GM12891 (cell line): ENCODE measurements around the gene HIPK2.

Experiments
- DNase-seq: peaks from one replicate; pipeline ENCODE4 v3.0.0; 2011; ENCODE audit warnings: low spot score; ENCODE audit not compliant: insufficient read length
- FAIRE-seq: peaks from 2 replicates; lab custom pipeline; 2011; peaks lifted over from hg19 to GRCh38; lab: Jason Lieb, UNC
- PAX5 ChIP-seq: IDR thresholded peaks from 2 replicates; pipeline ENCODE4 v1.6.1; 2011; ENCODE audit warnings: low read length, moderate library complexity, mild to moderate bottlenecking; ENCODE audit not compliant: insufficient read depth, severe bottlenecking
- POLR2A ChIP-seq: IDR thresholded peaks from 2 replicates; pipeline ENCODE4 v1.6.1; 2011; ENCODE audit warnings: low read depth, low read length, control low read depth
- POLR2AphosphoS5 ChIP-seq: IDR thresholded peaks from 2 replicates; pipeline ENCODE4 v1.6.1; 2011; ENCODE audit warnings: low read depth, low read length, control low read depth
- POU2F2 ChIP-seq: IDR thresholded peaks from 2 replicates; pipeline ENCODE4 v1.6.1; 2011; ENCODE audit warnings: low read depth, mild to moderate bottlenecking, control low read depth, low read length, moderate library complexity
- SPI1 ChIP-seq: IDR thresholded peaks from 2 replicates; pipeline ENCODE4 v1.6.1; 2011; ENCODE audit warnings: low read depth, low read length, control low read depth
- TAF1 ChIP-seq: IDR thresholded peaks from 2 replicates; pipeline ENCODE4 v1.6.1; 2011; ENCODE audit warnings: low read depth, low read length, control low read depth

HIPK2 gene

GRCh38 chr7:139745678-139746143, 32.1 kb downstream of the HIPK2 start:
- no peak for FAIRE-seq
- no peak for DNase-seq
- TF ChIP-seq TAF1 (no peak), SPI1 (no peak), POU2F2 (no peak), POLR2A (no peak), POLR2AphosphoS5 (no peak; the same call in 1 of the 2 replicates), PAX5 (no peak)

GRCh38 chr7:139744768-139745677, 32.8 kb downstream of the HIPK2 start:
- no peak for TF ChIP-seq POLR2AphosphoS5
- no peak for TF ChIP-seq POU2F2
- no peak for TF ChIP-seq POLR2A
- TF ChIP-seq PAX5: no peak
- TF ChIP-seq TAF1: no peak
- no peak for DNase-seq
- FAIRE-seq: peak; percentile 20

DNA sequence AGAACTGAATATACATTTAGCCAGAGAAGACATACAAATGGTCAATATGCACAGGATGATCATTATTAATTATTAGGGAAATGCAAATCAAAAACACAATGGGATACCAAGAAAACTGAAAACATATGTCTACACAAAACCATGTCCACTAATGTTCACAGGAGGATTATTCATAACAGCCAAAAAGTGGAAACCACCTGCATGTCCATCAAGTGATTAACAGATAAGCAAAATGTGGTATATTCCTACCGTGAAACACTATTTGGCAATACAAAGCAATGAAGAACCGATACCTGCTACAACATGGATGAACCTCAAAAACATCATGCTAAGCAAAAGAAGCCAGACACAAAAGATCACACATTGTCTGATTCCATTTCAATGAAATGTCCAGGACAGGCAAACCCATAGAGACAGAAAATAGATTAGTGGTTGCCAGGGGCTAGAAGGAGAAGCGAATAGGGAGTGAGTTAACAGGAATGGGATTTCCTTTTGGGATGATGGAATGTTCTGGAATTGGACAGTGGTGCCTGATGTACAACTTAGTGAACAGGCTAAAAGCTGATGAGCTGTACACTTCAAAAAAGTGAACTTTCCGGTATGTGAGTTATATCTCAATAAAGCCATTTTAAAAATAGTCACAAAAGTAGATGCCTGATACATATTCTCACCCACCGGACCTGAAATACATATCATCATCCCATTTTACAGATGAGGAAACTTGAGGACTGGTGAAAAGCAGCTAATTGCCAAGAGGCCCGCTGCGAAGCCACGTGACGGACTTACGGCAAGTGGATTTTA, 33.6 kb downstream of the HIPK2 start:
- TF ChIP-seq POLR2A: no peak
- no peak for TF ChIP-seq POU2F2
- FAIRE-seq: peak; percentile 16
- no peak for DNase-seq

GRCh38 chr7:139743267-139743966, 34.4 kb downstream of the HIPK2 start:
- DNase-seq (no peak), FAIRE-seq (no peak)

GRCh38 chr7:139741789-139742344, 35.9 kb downstream of the HIPK2 start:
- no peak for FAIRE-seq
- TF ChIP-seq POLR2A (no peak), POLR2AphosphoS5 (no peak), PAX5 (no peak), TAF1 (no peak), POU2F2 (no peak), SPI1 (no peak)
- DNase-seq: no peak

More at GRCh38 chr7:139743267-139743966, 34.4 kb downstream of the HIPK2 start:
- TF ChIP-seq TAF1 (no peak), POLR2AphosphoS5 (no peak), SPI1 (no peak), POLR2A (no peak), POU2F2 (no peak), PAX5 (no peak)

DNA sequence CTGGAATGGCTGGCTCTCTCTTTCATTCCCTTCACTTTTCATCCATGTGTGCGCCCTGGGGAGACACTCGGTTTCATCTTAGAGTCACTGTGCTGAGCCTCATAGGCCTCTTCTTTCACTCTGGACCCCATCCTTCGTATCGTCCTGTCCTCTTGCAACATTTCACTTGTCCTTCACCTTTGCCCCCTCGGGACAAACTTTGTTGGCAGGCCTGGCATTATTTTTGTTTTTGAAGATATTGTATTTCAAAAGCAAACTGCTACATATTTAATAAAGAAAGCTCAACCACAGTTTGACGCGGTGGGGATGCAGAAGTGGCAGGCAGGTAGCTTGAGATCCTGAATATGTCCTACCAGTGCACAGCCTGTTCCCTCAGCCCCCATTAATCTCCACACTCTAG, 36.6 kb downstream of the HIPK2 start:
- DNase-seq (no peak), FAIRE-seq (no peak)
- TF ChIP-seq SPI1: no peak
- TF ChIP-seq PAX5: no peak
- no peak for TF ChIP-seq TAF1
- no peak for TF ChIP-seq POLR2A
- TF ChIP-seq POU2F2: no peak
- no peak for TF ChIP-seq POLR2AphosphoS5

GRCh38 chr7:139739863-139740597, 37.8 kb downstream of the HIPK2 start:
- no peak for DNase-seq
- TF ChIP-seq PAX5 (no peak), POU2F2 (no peak), SPI1 (no peak), POLR2AphosphoS5 (no peak), POLR2A (no peak), TAF1 (no peak)
- FAIRE-seq: no peak

DNA sequence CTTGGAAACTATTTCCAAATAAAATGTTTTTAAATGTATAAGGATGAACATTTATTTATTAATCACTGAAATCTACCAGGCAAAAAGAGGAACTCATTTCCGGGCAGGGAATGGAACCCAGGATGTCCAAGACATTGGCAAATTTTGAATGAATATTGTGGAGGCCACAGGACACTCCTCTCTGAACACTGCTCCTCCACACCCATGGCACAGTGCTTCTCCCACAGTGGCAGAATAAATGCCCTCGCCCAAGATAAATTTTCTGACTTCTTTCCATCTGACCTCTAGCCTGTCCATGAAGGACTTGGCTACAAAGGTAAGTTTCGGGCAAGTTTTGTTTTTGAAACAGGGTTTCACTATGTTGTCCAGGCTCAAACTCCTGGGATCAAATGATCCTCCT, 39.0 kb downstream of the HIPK2 start:
- no peak for FAIRE-seq

More for the DNA sequence above, 39.0 kb downstream of the HIPK2 start:
- no peak for TF ChIP-seq TAF1
- peak; percentile 45; the same call in 1 of the 2 replicates for TF ChIP-seq SPI1
- no peak for TF ChIP-seq POLR2AphosphoS5
- no peak for TF ChIP-seq POLR2A
- no peak for TF ChIP-seq POU2F2
- TF ChIP-seq PAX5: no peak
- no peak for DNase-seq
